ENCODE results near the gene LSM3. TPM values are rescaled to one million over a fixed set of nuclear protein-coding genes. Genes with fewer than 3 reads are reported as not detected.

The LSM3 gene
- total and polyA plus RNA-seq, 9 of the 15 experiments (the other 6 are each of a cell fraction or from before 2014, with no cell fraction given) = 33.8 to 203 (median 61.2) TPM

DNA sequence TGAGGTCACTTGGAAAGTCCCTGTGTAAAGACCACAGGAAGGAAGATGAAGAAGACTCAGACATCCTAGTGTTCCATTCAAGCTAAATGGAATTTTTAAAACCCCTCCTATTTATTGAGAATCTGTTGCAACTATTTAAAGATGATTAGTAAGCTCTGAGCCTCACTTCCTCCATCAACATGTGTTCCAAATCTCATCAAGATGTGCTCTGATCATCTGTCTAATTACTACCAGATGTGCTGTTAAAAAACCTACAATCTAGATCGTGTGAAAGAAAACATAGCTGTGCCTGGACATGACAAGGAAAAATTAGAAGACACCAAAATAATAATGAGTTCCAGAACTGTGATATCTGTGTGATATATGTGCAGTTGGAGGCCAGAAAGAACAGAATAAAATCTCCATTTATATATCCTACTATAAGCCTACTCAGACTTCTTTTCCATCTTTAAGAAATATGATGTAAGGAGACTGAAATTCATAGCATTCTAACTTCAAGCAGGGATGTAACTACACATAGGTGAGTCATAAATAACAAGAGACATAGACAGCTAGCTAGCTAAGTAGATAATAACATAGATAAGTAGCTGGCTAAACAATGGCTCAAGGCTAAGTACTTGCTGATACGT, 8.0 kb upstream of the LSM3 start:
- Histone ChIP-seq H3K9me3 (replicated peaks; ENCODE audit: control insufficient read depth, insufficient read depth, low read depth, low read length) (no peaks in the 10 kb centered on the region), H2AFZ (ENCODE audit: low read depth, low read length) (no peak overlapping the region), H3K4me2 (ENCODE audit: insufficient read depth, low read length) (no peak overlapping the region), H3K27me3 (ENCODE audit: control insufficient read depth in 2 of 2, insufficient read depth in 2 of 2, low read length in 2 of 2) (no peaks in the 10 kb centered on the region), H3K9me1 (ENCODE audit: control insufficient read depth, insufficient read depth, low read length) (no peaks in the 10 kb centered on the region), H4K20me1 (replicated peaks; ENCODE audit: control insufficient read depth, insufficient read depth, low read length) (no peaks in the 10 kb centered on the region), H3K27ac (ENCODE audit: extremely low read depth, low read depth, low read length) (no peak overlapping the region), H3K36me3 (ENCODE audit: control insufficient read depth, insufficient read depth, low read length) (peaks cover 72% of the 10 kb centered on the region), H3K4me1 (replicated peaks in 1 of 2; ENCODE audit: control insufficient read depth in 2 of 2, insufficient read depth in 2 of 2, low read length in 2 of 2) (peaks cover 5 to 11% of the 10 kb centered on the region in 2 experiments), H3K79me2 (ENCODE audit: control insufficient read depth, insufficient read depth, low read length) (peaks cover 22% of the 10 kb centered on the region), H3K4me3 (no peak overlapping the region), H3K9ac (ENCODE audit: insufficient read depth in 1 of 2, low read depth in 2 of 2, low read length in 2 of 2) (no peak overlapping the region)
- no peak for DNase-seq (ENCODE audit: extremely low read depth in 1 of 4, low spot score in 3 of 4)
- BruUV-seq (replicated peaks) = no TSS peak
- intact Hi-C loops (cut with micrococcal nuclease) = no loop called here
- ATAC-seq = no peak
- in situ Hi-C loops (cut with MboI) = no loop called here
- ChIA-PET CTCF (ENCODE audit: low intra/inter-chr PET ratio) (no interaction called here), POLR2A (interaction anchor here (1.7 kb wide), 1 partner anchor 9 kb away, joined by 8 read pairs; the partner anchor contains the start of genes LSM3 and XPC)
- no peak for FAIRE-seq
- 53% methylated on average over 2 of the region's 2 CpGs for WGBS (ENCODE audit: insufficient coverage, low coverage, missing lambda C conversion rate)
- TF ChIP-seq ZNF592 (IDR thresholded peaks at IDR 0.05) (peak; percentile 54; the same call in 1 of the 2 replicates), ZFP30 (CRISPR knock-in tag; IDR thresholded peaks at IDR 0.05; ENCODE audit: borderline replicate concordance) (no peak), ETV6 (IDR thresholded peaks at IDR 0.05; ENCODE audit: borderline replicate concordance in 1 of 2, low read depth in 2 of 2, low read length in 1 of 2) (no peak), ETV6 (CRISPR knock-in tag; IDR thresholded peaks at IDR 0.05; ENCODE audit: borderline replicate concordance) (no peak), POLR2H (tag; IDR thresholded peaks at IDR 0.05; ENCODE audit: low read depth) (peak; percentile 70), ELF2 (CRISPR knock-in tag; IDR thresholded peaks at IDR 0.05) (no peak), IRF9 (tag; IDR thresholded peaks at IDR 0.05) (no peak), ZNF584 (CRISPR knock-in tag; IDR thresholded peaks at IDR 0.05; ENCODE audit: low read depth) (peak; percentile 79), SOX6 (IDR thresholded peaks at IDR 0.05) (peak; percentile 84), GATAD2A (IDR thresholded peaks at IDR 0.05) (no peak), CTCFL (IDR thresholded peaks at IDR 0.05; ENCODE audit: borderline replicate concordance, insufficient read depth, low read depth, low read length, poor library complexity, severe bottlenecking) (no peak), CEBPG (CRISPR knock-in tag; IDR thresholded peaks at IDR 0.05) (no peak), CEBPG (tag; conservative IDR thresholded peaks at IDR 0.05 in 1 of 2, IDR thresholded peaks at IDR 0.05 in 1 of 2) (peak in 1 of 2 experiments; percentile 91; a peak in 2 of 4 replicates), MEIS2 (IDR thresholded peaks at IDR 0.05; ENCODE audit: partially characterized antibody) (peak; percentile 92), EHMT2 (IDR thresholded peaks at IDR 0.05) (no peak), CTBP1 (IDR thresholded peaks at IDR 0.05; ENCODE audit: borderline replicate concordance) (peak; percentile 47)

Data from K562 (cell line).